HT1080 (cell line): ENCODE results near the gene CDK9. TPM values are rescaled to one million over a fixed set of nuclear protein-coding genes. Genes with fewer than 3 reads are reported as not detected.
A peak's percentile ranks its signal among the peaks of the same experiment; 100 is the strongest.
"Not testable (repeated sequence)": the region's sequence is repeated elsewhere in the genome, so short reads cannot be mapped to it uniquely, and the experiment has no call there.

ENCODE experiments used
- DNase-seq: peaks from one replicate; pipeline ENCODE4 v3.0.0-alpha.2; 2015; ENCODE audit warnings: low read depth
- total RNA-seq: library from RNA; depleted of rRNA; stranded (reverse); fragments of >200 nt; shearing (Covaris generic); gene quantifications from 2 replicates; pipeline ENCODE4 v1.2.3, GENCODE V29; 2014

The CDK9 gene
- total RNA-seq, 1 experiment from 2014 or later, result 73.6 TPM

GRCh38 chr9:127779136-127779981, 6.5 kb upstream of the CDK9 start:
- DNase-seq, result no peak

GRCh38 chr9:127780126-127780885, 5.5 kb upstream of the CDK9 start:
- DNase-seq, result no peak

GRCh38 chr9:127780909-127781308, 4.9 kb upstream of the CDK9 start:
- not testable (repeated sequence) for DNase-seq

GRCh38 chr9:127781806-127782205, 4.0 kb upstream of the CDK9 start:
- no peak for DNase-seq

- no peak for DNase-seq
Observed at GRCh38 chr9:127783111-127784008, 2.5 kb upstream of the CDK9 start.

- DNase-seq, result peak; percentile 72
Observed at GRCh38 chr9:127785023-127785932, 556 bp upstream of the CDK9 start.

GRCh38 chr9:127786773-127787104, 905 bp downstream of the CDK9 start:
- DNase-seq, result no peak

GRCh38 chr9:127788337-127789011, 2.6 kb downstream of the CDK9 start:
- no peak for DNase-seq

- DNase-seq, result no peak
Observed at GRCh38 chr9:127789179-127789578, 3.3 kb downstream of the CDK9 start.

GRCh38 chr9:127790094-127790855, 4.4 kb downstream of the CDK9 start:
- no peak for DNase-seq

- no peak for DNase-seq
Observed at GRCh38 chr9:127791085-127791484, 5.3 kb downstream of the CDK9 start.

GRCh38 chr9:127792417-127793031, 6.7 kb downstream of the CDK9 start:
- DNase-seq, result no peak

- DNase-seq, result peak; percentile 38
Observed at GRCh38 chr9:127793093-127793708, 7.4 kb downstream of the CDK9 start.

- DNase-seq, result no peak
Observed at GRCh38 chr9:127794001-127794791, 8.4 kb downstream of the CDK9 start.

- DNase-seq, result peak; percentile 35
Observed at GRCh38 chr9:127796225-127796813, 10.5 kb downstream of the CDK9 start.

- peak; percentile 56 for DNase-seq
Observed at GRCh38 chr9:127796852-127797370, 11.1 kb downstream of the CDK9 start.
